Ishikawa (cell line): Measurements from ENCODE around the gene TMEM184B.

Source experiments
- CEBPB ChIP-seq: IDR thresholded peaks from 2 replicates; pipeline ENCODE4 v1.6.1; 2012
- CREB1 ChIP-seq: IDR thresholded peaks from 2 replicates; pipeline ENCODE4 v1.6.1; 2012; ENCODE audit warnings: low read depth
- EGR1 ChIP-seq: IDR thresholded peaks from 2 replicates; pipeline ENCODE4 v1.6.1; 2012
- EP300 ChIP-seq: IDR thresholded peaks from 2 replicates; pipeline ENCODE4 v1.6.1; 2012; ENCODE audit warnings: borderline replicate concordance
- FOXM1 ChIP-seq: IDR thresholded peaks from 2 replicates; pipeline ENCODE4 v1.6.1; 2012; ENCODE audit warnings: low read depth, borderline replicate concordance
- NFIC ChIP-seq: IDR thresholded peaks from 2 replicates; pipeline ENCODE4 v1.6.1; 2012
- RAD21 ChIP-seq: IDR thresholded peaks from 2 replicates; pipeline ENCODE4 v1.6.1; 2012; ENCODE audit warnings: low read depth
- TAF1 ChIP-seq: IDR thresholded peaks from 2 replicates; pipeline ENCODE4 v1.6.1; 2012; ENCODE audit warnings: low read depth, mild to moderate bottlenecking
- TCF12 ChIP-seq: IDR thresholded peaks from 2 replicates; pipeline ENCODE4 v1.6.1; 2012; ENCODE audit warnings: low read depth
- TEAD4 ChIP-seq: IDR thresholded peaks from 2 replicates; pipeline ENCODE4 v1.6.1; 2012
- YY1 ChIP-seq: IDR thresholded peaks from 2 replicates; pipeline ENCODE4 v1.6.1; 2012; ENCODE audit warnings: low read depth
- ZBTB7A ChIP-seq: IDR thresholded peaks from 2 replicates; pipeline ENCODE4 v1.6.1; 2012; ENCODE audit warnings: low read depth
- TF ChIP-seq, protein P1 (sequence below): IDR thresholded peaks from 2 replicates; pipeline ENCODE4 v1.6.1; 2012
- TF ChIP-seq, protein P2 (sequence below): IDR thresholded peaks from 2 replicates; pipeline ENCODE4 v1.6.1; 2012
- TF ChIP-seq, protein P3 (sequence below): IDR thresholded peaks from 2 replicates; pipeline ENCODE4 v1.6.1; 2012; ENCODE audit warnings: low read depth, mild to moderate bottlenecking

TMEM184B gene

DNA sequence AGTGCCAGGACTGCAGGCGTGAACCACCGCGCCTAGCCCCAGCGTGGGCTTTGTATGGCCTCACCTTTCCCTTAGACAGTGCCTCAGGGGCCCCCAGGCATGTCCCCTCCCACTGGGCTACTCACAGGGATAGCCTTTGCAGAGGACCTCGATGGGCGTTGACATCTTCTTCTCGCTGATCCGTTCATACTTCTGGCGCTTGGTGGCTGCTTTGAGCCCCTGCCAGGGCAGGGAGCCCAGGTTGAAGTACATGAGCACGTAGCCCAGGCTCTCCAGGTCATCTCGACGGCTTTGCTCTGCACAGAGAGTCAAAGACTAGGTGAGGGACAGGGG is 26.9 kb upstream of the TMEM184B start:
- TF ChIP-seq TCF12, result no peak
- TF ChIP-seq EP300, result no peak
- no peak for TF ChIP-seq EGR1
- no peak for TF ChIP-seq RAD21
- no peak for TF ChIP-seq YY1
- TF ChIP-seq TEAD4, result no peak

DNA sequence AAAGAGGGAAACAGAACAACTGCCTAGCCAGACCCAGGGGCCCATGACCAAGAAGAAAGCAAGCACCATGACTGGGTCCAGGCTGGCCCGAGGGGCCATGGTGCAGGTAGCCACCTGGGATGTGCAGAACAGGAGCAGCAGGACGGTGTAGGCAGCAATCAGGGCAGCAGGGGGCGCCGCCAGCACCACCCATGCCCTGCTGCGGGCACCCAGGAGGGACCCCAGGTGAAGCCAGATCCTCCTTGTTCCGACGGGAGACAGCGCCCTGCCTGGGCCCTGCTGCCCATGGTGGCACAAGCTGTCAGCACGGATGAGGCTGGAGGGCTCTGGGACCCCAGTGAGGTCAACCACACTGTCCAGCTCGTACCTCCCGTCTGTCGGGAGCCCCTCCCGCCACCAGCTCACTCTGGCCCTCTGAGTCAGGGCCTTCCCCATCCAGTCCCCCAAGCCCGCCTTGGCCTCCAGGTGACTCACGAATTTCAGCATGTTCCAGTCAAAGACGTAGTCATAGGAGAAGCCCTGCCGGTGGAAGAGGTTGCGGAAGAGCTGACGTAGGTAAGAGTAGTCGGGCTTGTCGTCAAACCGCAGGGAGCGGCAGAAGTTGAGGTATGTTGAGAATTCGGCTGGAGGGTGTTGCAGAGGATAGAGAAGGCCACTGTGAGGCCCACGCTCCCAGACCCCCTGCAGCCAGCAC is 25.6 kb upstream of the TMEM184B start:
- TF ChIP-seq RAD21 (peak; percentile 46), FOXM1 (no peak), ZBTB7A (no peak)
- TF ChIP-seq, protein P1, sequence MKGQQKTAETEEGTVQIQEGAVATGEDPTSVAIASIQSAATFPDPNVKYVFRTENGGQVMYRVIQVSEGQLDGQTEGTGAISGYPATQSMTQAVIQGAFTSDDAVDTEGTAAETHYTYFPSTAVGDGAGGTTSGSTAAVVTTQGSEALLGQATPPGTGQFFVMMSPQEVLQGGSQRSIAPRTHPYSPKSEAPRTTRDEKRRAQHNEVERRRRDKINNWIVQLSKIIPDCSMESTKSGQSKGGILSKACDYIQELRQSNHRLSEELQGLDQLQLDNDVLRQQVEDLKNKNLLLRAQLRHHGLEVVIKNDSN, result no peak

DNA sequence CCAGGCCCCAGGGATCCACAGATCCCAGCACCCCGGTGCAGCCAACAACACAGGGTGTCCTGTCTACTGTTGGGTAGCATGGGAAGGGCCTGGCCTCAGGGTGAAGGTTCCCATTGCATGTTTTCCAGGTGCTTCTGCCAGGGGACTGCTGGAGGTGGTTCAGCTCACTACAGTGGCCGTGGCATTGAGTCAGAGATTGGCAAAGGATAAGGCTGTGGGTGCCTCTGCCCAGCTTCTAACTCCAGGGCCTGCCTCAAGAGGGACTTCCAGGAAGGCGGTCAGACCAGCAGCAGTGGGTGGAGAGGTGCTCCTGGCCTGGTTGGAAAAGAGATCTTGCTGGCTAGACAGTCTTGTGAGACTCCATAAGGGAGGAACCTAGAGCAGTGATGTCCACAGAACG is 23.6 kb upstream of the TMEM184B start:
- TF ChIP-seq YY1, result no peak

DNA sequence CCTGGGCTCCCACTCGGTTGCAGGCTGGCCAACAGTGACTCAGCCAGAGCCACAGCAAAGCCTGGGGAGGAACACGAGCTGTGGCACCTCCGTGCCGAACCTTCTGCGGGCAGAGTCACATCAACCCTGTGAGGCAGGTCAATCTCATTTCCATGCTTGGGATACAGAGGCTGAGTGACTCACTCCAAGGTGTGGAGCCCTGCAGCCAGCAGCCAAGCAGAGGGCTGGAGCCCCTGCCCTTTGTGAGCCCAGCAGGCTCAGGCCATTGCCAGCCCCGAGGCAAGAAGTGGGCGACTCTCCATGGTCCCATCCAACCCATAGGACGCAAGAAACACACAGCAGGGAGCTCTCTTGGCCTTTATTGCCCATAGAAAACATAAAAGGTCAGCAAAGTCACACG is 23.1 kb upstream of the TMEM184B start:
- TF ChIP-seq, protein P2, sequence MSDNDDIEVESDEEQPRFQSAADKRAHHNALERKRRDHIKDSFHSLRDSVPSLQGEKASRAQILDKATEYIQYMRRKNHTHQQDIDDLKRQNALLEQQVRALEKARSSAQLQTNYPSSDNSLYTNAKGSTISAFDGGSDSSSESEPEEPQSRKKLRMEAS, result no peak
- TF ChIP-seq NFIC, result no peak
- TF ChIP-seq YY1, result no peak
- TF ChIP-seq FOXM1, result no peak
- TF ChIP-seq, protein P1, result no peak
- TF ChIP-seq EGR1, result no peak
- no peak for TF ChIP-seq CEBPB
- no peak for TF ChIP-seq ZBTB7A
- TF ChIP-seq TCF12, result no peak
- TF ChIP-seq CREB1, result no peak
- TF ChIP-seq RAD21, result no peak
- TF ChIP-seq EP300, result no peak
- TF ChIP-seq, protein P3, sequence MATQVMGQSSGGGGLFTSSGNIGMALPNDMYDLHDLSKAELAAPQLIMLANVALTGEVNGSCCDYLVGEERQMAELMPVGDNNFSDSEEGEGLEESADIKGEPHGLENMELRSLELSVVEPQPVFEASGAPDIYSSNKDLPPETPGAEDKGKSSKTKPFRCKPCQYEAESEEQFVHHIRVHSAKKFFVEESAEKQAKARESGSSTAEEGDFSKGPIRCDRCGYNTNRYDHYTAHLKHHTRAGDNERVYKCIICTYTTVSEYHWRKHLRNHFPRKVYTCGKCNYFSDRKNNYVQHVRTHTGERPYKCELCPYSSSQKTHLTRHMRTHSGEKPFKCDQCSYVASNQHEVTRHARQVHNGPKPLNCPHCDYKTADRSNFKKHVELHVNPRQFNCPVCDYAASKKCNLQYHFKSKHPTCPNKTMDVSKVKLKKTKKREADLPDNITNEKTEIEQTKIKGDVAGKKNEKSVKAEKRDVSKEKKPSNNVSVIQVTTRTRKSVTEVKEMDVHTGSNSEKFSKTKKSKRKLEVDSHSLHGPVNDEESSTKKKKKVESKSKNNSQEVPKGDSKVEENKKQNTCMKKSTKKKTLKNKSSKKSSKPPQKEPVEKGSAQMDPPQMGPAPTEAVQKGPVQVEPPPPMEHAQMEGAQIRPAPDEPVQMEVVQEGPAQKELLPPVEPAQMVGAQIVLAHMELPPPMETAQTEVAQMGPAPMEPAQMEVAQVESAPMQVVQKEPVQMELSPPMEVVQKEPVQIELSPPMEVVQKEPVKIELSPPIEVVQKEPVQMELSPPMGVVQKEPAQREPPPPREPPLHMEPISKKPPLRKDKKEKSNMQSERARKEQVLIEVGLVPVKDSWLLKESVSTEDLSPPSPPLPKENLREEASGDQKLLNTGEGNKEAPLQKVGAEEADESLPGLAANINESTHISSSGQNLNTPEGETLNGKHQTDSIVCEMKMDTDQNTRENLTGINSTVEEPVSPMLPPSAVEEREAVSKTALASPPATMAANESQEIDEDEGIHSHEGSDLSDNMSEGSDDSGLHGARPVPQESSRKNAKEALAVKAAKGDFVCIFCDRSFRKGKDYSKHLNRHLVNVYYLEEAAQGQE, result no peak
- no peak for TF ChIP-seq TAF1

DNA sequence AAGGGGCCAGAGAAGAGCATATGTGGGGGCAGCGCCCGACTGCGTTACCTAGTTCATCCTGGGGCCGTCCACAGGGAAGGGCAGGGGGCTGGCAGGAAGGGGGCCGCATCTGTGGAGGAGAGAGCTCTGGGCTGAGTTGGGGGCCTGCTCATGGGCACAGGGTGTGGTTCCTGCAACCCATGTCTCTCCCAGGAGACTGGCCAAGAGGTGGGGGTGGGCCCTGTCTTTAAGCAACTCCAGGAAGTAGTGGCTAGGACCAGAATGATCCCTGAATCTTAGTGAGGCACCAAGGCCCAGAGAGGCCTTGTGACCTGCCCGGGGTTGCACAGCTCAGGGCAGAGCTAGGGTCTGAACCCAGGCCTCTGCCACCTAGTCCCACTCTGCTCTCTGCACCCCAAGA is 22.5 kb upstream of the TMEM184B start:
- TF ChIP-seq, protein P1, result no peak
- TF ChIP-seq TEAD4 (no peak), TCF12 (no peak), CEBPB (no peak), EGR1 (no peak), FOXM1 (no peak), TAF1 (no peak), EP300 (no peak), NFIC (no peak), YY1 (no peak)
- TF ChIP-seq, protein P3, result no peak
- TF ChIP-seq, protein P2, result no peak

DNA sequence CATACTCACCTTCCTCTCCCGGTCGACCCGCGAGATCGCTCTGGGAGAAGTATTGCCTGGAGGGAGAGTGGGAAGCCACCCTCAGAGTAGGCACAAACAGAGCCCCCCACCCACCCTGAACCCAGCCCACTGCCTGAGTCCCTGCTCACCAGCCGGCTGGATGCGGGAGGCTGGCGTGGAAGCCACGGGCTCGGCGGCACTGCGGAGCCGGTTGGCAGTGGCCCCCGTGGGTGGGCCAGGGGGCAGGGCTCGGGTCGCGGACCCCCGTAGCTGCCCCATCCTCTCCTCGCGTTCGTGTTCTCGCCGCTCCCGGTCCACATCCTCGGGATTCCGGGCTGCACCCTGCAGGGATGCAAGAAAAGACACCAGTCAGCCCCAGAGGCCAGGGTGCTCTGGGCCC is 21.4 kb upstream of the TMEM184B start:
- TF ChIP-seq, protein P2, result no peak
- TF ChIP-seq TEAD4, result no peak
- TF ChIP-seq TCF12, result no peak
- TF ChIP-seq, protein P1, result no peak
- no peak for TF ChIP-seq TAF1
- TF ChIP-seq NFIC, result no peak
- TF ChIP-seq EGR1, result no peak
- TF ChIP-seq, protein P3, result no peak
- TF ChIP-seq YY1, result no peak
- TF ChIP-seq CREB1, result no peak
